ENCODE data around the gene FOXO6. TPM values are rescaled to one million over a fixed set of nuclear protein-coding genes. Genes with fewer than 3 reads are reported as not detected.
A peak's percentile ranks its signal among the peaks of the same experiment; 100 is the strongest.

Gene FOXO6
- total RNA-seq, 6 experiments from 2014 or later, result 0.12 to 0.55 (median 0.54) TPM; not detected in 3

GRCh38 chr1:41380195-41380594, 19.0 kb downstream of the FOXO6 start:
- H3K4me3 ChIP-seq, result no peak overlapping the region
- H3K27me3 ChIP-seq, result peaks cover 0 to 16% of the 10 kb centered on the region in 2 donors
- TF ChIP-seq POLR2A (IDR thresholded peaks at IDR 0.05), result no peak
- no peak for TF ChIP-seq CTCF (IDR thresholded peaks at IDR 0.05)
- H3K9me3 ChIP-seq, result no peaks in the 10 kb centered on the region
- intact Hi-C loops (cut with DNase I), result no loop called here
- no peaks in the 10 kb centered on the region for H3K36me3 ChIP-seq
- WGBS (ENCODE audit: insufficient coverage, low coverage, low lambda C conversion rate, missing lambda C conversion rate), result 86% methylated on average over 1 of the region's 2 CpGs
- no peak overlapping the region for H3K27ac ChIP-seq
- ATAC-seq, result no peak
- peaks cover 0 to 11% (median 0%) of the 10 kb centered on the region in 4 donors for H3K4me1 ChIP-seq
- no peak for DNase-seq

GRCh38 chr1:41380979-41381691, 19.9 kb downstream of the FOXO6 start:
- DNase-seq (peak in 1 of 3 donors; percentile 39), ATAC-seq (peak in 3 of 4 donors; percentile 15 to 22 (median 18))
- intact Hi-C loops (cut with DNase I), result no loop called here

GRCh38 chr1:41381692-41382479, 20.7 kb downstream of the FOXO6 start:
- Histone ChIP-seq H3K27me3 (peaks cover 0 to 16% of the 10 kb centered on the region in 2 donors), H3K9me3 (no peaks in the 10 kb centered on the region), H3K27ac (no peak overlapping the region), H3K4me3 (peak overlapping the region; percentile 11 to 43 (median 18)), H3K4me1 (peaks cover 0 to 11% (median 0%) of the 10 kb centered on the region in 4 donors), H3K36me3 (no peaks in the 10 kb centered on the region)
- intact Hi-C loops (cut with DNase I), result no loop called here
- DNase-seq (no peak), ATAC-seq (peak in 3 of 4 donors; percentile 29 to 47 (median 43))
- TF ChIP-seq POLR2A (IDR thresholded peaks at IDR 0.05) (no peak), CTCF (IDR thresholded peaks at IDR 0.05) (no peak)
- WGBS (ENCODE audit: insufficient coverage, low coverage, low lambda C conversion rate, missing lambda C conversion rate), result 5% methylated on average over 19 of the region's 112 CpGs

More at GRCh38 chr1:41380979-41381691, 19.9 kb downstream of the FOXO6 start:
- 7% methylated on average over 15 of the region's 29 CpGs for WGBS (ENCODE audit: insufficient coverage, low coverage, low lambda C conversion rate, missing lambda C conversion rate)
- Histone ChIP-seq H3K9me3 (no peaks in the 10 kb centered on the region), H3K4me1 (peaks cover 0 to 11% (median 0%) of the 10 kb centered on the region in 4 donors), H3K4me3 (peak overlapping the region in 2 of 3 donors; percentile 18 to 43), H3K27ac (no peak overlapping the region), H3K27me3 (peaks cover 0 to 16% of the 10 kb centered on the region in 2 donors), H3K36me3 (no peaks in the 10 kb centered on the region)
- TF ChIP-seq POLR2A (IDR thresholded peaks at IDR 0.05), result no peak
- TF ChIP-seq CTCF (IDR thresholded peaks at IDR 0.05), result no peak

GRCh38 chr1:41382480-41383090, 21.4 kb downstream of the FOXO6 start:
- peaks cover 0 to 16% of the 10 kb centered on the region in 2 donors for H3K27me3 ChIP-seq
- no peaks in the 10 kb centered on the region for H3K9me3 ChIP-seq
- no peak for DNase-seq
- H3K36me3 ChIP-seq, result no peaks in the 10 kb centered on the region
- intact Hi-C loops (cut with DNase I), result no loop called here
- TF ChIP-seq POLR2A (IDR thresholded peaks at IDR 0.05), result no peak
- TF ChIP-seq CTCF (IDR thresholded peaks at IDR 0.05), result no peak
- H3K4me3 ChIP-seq, result peak overlapping the region; percentile 14 to 43 (median 27)
- H3K4me1 ChIP-seq, result peaks cover 0 to 11% (median 0%) of the 10 kb centered on the region in 4 donors
- peak; percentile 42 to 63 (median 48) for ATAC-seq
- WGBS (ENCODE audit: insufficient coverage, low coverage, low lambda C conversion rate, missing lambda C conversion rate), result 0% methylated on average over 12 of the region's 48 CpGs
- H3K27ac ChIP-seq, result no peak overlapping the region

All from right lobe of liver (tissue), 6 donors.